H1 (cell line): ENCODE results near the gene THBD. TPM values are rescaled to one million over a fixed set of nuclear protein-coding genes. Genes with fewer than 3 reads are reported as not detected.
A peak's percentile ranks its signal among the peaks of the same experiment; 100 is the strongest.

Experiments used
- CTCF ChIA-PET: fragments of 300-600 bp; sonication (Branson Sonifier 250); formaldehyde crosslinking; loops from one replicate; lab custom pipeline; 2021; ENCODE audit not compliant: partially characterized antibody; lab: Charles Lee
- POLR2A ChIA-PET: fragments of 300-600 bp; sonication (Branson Sonifier 250); formaldehyde crosslinking; loops from one replicate; lab custom pipeline; 2021; ENCODE audit warnings: inconsistent platforms; ENCODE audit not compliant: partially characterized antibody; lab: Charles Lee
- DNase-seq, 2 experiments: peaks; one replicate each; pipeline versions ENCODE4 v3.0.0 to v3.0.0-alpha.2; 2010 to 2022; ENCODE audit warnings: low spot score in 2 of 2, low read depth in 1 of 2, mixed read lengths in 1 of 2
- FAIRE-seq: peaks from 2 replicates; lab custom pipeline; 2011; peaks lifted over from hg19 to GRCh38; lab: Jason Lieb, UNC
- H2AFZ ChIP-seq: 2 replicates; pipeline ENCODE4 v1.8.1; 2012; ENCODE audit warnings: low read length, inconsistent platforms
- H2AK5ac ChIP-seq: 2 replicates; pipeline ENCODE4 v1.6.1; 2013; ENCODE audit warnings: low read depth, low read length
- H2BK120ac ChIP-seq: replicated peaks from 2 replicates; pipeline ENCODE3; 2013; ENCODE audit warnings: low read depth, low read length, inconsistent platforms
- H2BK12ac ChIP-seq: 2 replicates; pipeline ENCODE4 v1.6.1; 2013; ENCODE audit warnings: low read depth, low read length
- H2BK15ac ChIP-seq: 2 replicates; pipeline ENCODE4 v1.6.1; 2013; ENCODE audit warnings: low read length
- H2BK20ac ChIP-seq: 2 replicates; pipeline ENCODE4 v1.6.1; 2013; ENCODE audit warnings: low read length
- H2BK5ac ChIP-seq: 2 replicates; pipeline ENCODE4 v1.6.1; 2013; ENCODE audit warnings: low read depth, low read length
- H3K14ac ChIP-seq: 2 replicates; pipeline ENCODE4 v1.6.1; 2013; ENCODE audit warnings: inconsistent platforms; ENCODE audit not compliant: insufficient read length
- H3K18ac ChIP-seq: 2 replicates; pipeline ENCODE4 v1.6.1; 2013; ENCODE audit warnings: low read length; ENCODE audit errors: extremely low read depth
- H3K23ac ChIP-seq: 2 replicates; pipeline ENCODE4 v1.6.1; 2013; ENCODE audit warnings: inconsistent platforms; ENCODE audit not compliant: insufficient read length
- H3K23me2 ChIP-seq: 2 replicates; pipeline ENCODE4 v1.6.1; 2013; ENCODE audit warnings: low read depth, low read length
- H3K27ac ChIP-seq: 2 replicates; pipeline ENCODE4 v1.6.1; 2011; ENCODE audit warnings: low read depth, low read length, inconsistent platforms
- H3K27me3 ChIP-seq, 4 experiments: replicated peaks in 1 of 4; 1 replicate in 1 of 4; 2 replicates in 3 of 4; pipeline versions ENCODE4 v1.6.1 to v1.8.1; 2011 to 2013; ENCODE audit warnings: low read length in 3 of 4, mild to moderate bottlenecking in 3 of 4, inconsistent platforms in 2 of 4, mixed read lengths in 2 of 4, moderate library complexity in 1 of 4; ENCODE audit not compliant: control insufficient read depth in 3 of 4, insufficient read depth in 3 of 4; ENCODE audit errors: extremely low read depth in 1 of 4
- H3K36me3 ChIP-seq, 4 experiments: 2 replicates each; pipeline versions ENCODE4 v1.6.1 to v1.8.1; 2011 to 2013; ENCODE audit warnings: mild to moderate bottlenecking in 4 of 4, low read length in 3 of 4, moderate library complexity in 2 of 4, control low read depth in 1 of 4, inconsistent platforms in 1 of 4; ENCODE audit not compliant: insufficient read depth in 4 of 4, control insufficient read depth in 2 of 4
- H3K4ac ChIP-seq: replicated peaks from 2 replicates; pipeline ENCODE3; 2013; ENCODE audit warnings: low read length, low read depth, mixed read lengths, inconsistent platforms; ENCODE audit not compliant: insufficient read length
- H3K4me1 ChIP-seq, 4 experiments: replicated peaks in 1 of 4; 1 replicate in 1 of 4; 2 replicates in 3 of 4; pipeline versions ENCODE4 v1.6.1 to v1.8.1; 2011 to 2013; ENCODE audit warnings: low read length in 3 of 4, inconsistent platforms in 2 of 4, mixed read lengths in 1 of 4; ENCODE audit not compliant: insufficient read depth in 4 of 4, control insufficient read depth in 3 of 4
- H3K4me2 ChIP-seq, 2 experiments: 2 replicates each; pipeline versions ENCODE4 v1.6.1 to v1.8.1; 2011 to 2013; ENCODE audit warnings: low read depth in 2 of 2, low read length in 2 of 2, control low read depth in 1 of 2, inconsistent platforms in 1 of 2, mild to moderate bottlenecking in 1 of 2; ENCODE audit not compliant: insufficient read depth in 1 of 2
- H3K4me3 ChIP-seq, 4 experiments: fragments of 200-600, 300-600 bp in 1 of 4; sonication (generic), shearing (Covaris generic), sonication (Bioruptor Twin) in 1 of 4; 2 replicates each; pipeline versions ENCODE4 v1.5.1 to v1.8.1; 2011 to 2016; ENCODE audit warnings: low read length in 4 of 4, low read depth in 3 of 4, control low read depth in 2 of 4, inconsistent platforms in 2 of 4, mild to moderate bottlenecking in 2 of 4, mixed read lengths in 1 of 4, moderate library complexity in 1 of 4; ENCODE audit not compliant: insufficient read depth in 2 of 4; ENCODE audit errors: extremely low read depth in 1 of 4
- H3K56ac ChIP-seq: replicated peaks from 2 replicates; pipeline ENCODE3; 2013; ENCODE audit warnings: low read depth, mild to moderate bottlenecking, mixed read lengths, low read length, inconsistent platforms; ENCODE audit not compliant: insufficient read length
- H3K79me1 ChIP-seq: 2 replicates; pipeline ENCODE4 v1.6.1; 2013; ENCODE audit warnings: low read depth, low read length, control low read depth
- H3K79me2 ChIP-seq, 2 experiments: 2 replicates each; pipeline versions ENCODE4 v1.6.1 to v1.8.1; 2012 to 2013; ENCODE audit warnings: low read length in 2 of 2, mild to moderate bottlenecking in 2 of 2, inconsistent platforms in 1 of 2; ENCODE audit not compliant: insufficient read depth in 2 of 2, control insufficient read depth in 1 of 2
- H3K9ac ChIP-seq, 4 experiments: replicated peaks in 1 of 4; 1 replicate in 1 of 4; 2 replicates in 3 of 4; pipeline versions ENCODE4 v1.6.1 to v1.8.1; 2011 to 2013; ENCODE audit warnings: low read depth in 3 of 4, low read length in 3 of 4, control low read depth in 2 of 4, mild to moderate bottlenecking in 2 of 4, moderate library complexity in 2 of 4, inconsistent platforms in 1 of 4; ENCODE audit errors: extremely low read depth in 1 of 4
- H3K9me3 ChIP-seq, 2 experiments: 2 replicates each; pipeline versions ENCODE4 v1.6.1 to v1.8.1; 2012 to 2013; ENCODE audit warnings: mild to moderate bottlenecking in 2 of 2, moderate library complexity in 2 of 2, control low read depth in 1 of 2, inconsistent platforms in 1 of 2, low read depth in 1 of 2, low read length in 1 of 2, mixed read lengths in 1 of 2; ENCODE audit not compliant: insufficient read depth in 2 of 2
- H4K20me1 ChIP-seq, 2 experiments: replicated peaks in 1 of 2; 2 replicates each; pipeline versions ENCODE3 to v1.8.1; 2011 to 2013; ENCODE audit warnings: inconsistent platforms in 2 of 2, low read length in 2 of 2, mild to moderate bottlenecking in 1 of 2; ENCODE audit not compliant: insufficient read depth in 2 of 2, control insufficient read depth in 1 of 2
- H4K5ac ChIP-seq: 2 replicates; pipeline ENCODE4 v1.6.1; 2013; ENCODE audit warnings: low read length, low read depth, mixed read lengths, inconsistent platforms; ENCODE audit not compliant: insufficient read length
- H4K8ac ChIP-seq: 2 replicates; pipeline ENCODE4 v1.8.0; 2013; ENCODE audit warnings: mild to moderate bottlenecking, moderate library complexity, low read length, inconsistent platforms; ENCODE audit not compliant: insufficient read depth; ENCODE audit errors: extremely low read depth
- H4K91ac ChIP-seq: replicated peaks from 2 replicates; pipeline ENCODE3; 2013; ENCODE audit warnings: low read length, mixed read lengths, inconsistent platforms; ENCODE audit not compliant: insufficient read length
- BACH1 ChIP-seq: IDR thresholded peaks from 2 replicates; pipeline ENCODE4 v1.6.1; 2012; ENCODE audit warnings: low read length, improper control_type of control experiment
- BCL11A ChIP-seq, 2 experiments: IDR thresholded peaks; one replicate each; pipeline ENCODE4 v1.6.1; 2011; ENCODE audit warnings: low read depth in 2 of 2, low read length in 2 of 2, mild to moderate bottlenecking in 2 of 2
- CBX5 ChIP-seq: fragments of 300-800, 300-1000 bp; sonication (generic); IDR thresholded peaks from 2 replicates; pipeline ENCODE4 v1.7.1; 2016; ENCODE audit warnings: antibody characterized with exemption, low read length, low read depth
- CEBPB ChIP-seq: IDR thresholded peaks from 2 replicates; pipeline ENCODE4 v1.6.1; 2012; ENCODE audit warnings: low read depth, low read length
- EGR1 ChIP-seq: IDR thresholded peaks from 2 replicates; pipeline ENCODE4 v1.6.1; 2011; ENCODE audit warnings: low read depth, low read length, borderline replicate concordance
- GTF2F1 ChIP-seq: IDR thresholded peaks from 2 replicates; pipeline ENCODE4 v1.6.1; 2012; ENCODE audit warnings: low read depth, low read length, improper control_type of control experiment, borderline replicate concordance
- JUN ChIP-seq: IDR thresholded peaks from 2 replicates; pipeline ENCODE4 v1.6.1; 2011; ENCODE audit warnings: low read depth, mild to moderate bottlenecking, improper control_type of control experiment, low read length
- KDM1A ChIP-seq: fragments of 200-600, 300-600 bp; sonication (generic); IDR thresholded peaks from 2 replicates; pipeline ENCODE4 v1.7.1; 2016; ENCODE audit warnings: mild to moderate bottlenecking, low read length, borderline replicate concordance
- POLR2AphosphoS5 ChIP-seq: IDR thresholded peaks from 2 replicates; pipeline ENCODE4 v1.6.1; 2011; ENCODE audit warnings: low read depth, low read length
- SIN3A ChIP-seq, 2 experiments: IDR thresholded peaks in 1 of 2; conservative IDR thresholded peaks in 1 of 2; 2 replicates each; pipeline ENCODE4 v1.6.1; 2011 to 2012; ENCODE audit warnings: low read length in 2 of 2, improper control_type of control experiment in 1 of 2, low read depth in 1 of 2, mild to moderate bottlenecking in 1 of 2
- SP1 ChIP-seq: IDR thresholded peaks from 2 replicates; pipeline ENCODE4 v1.6.1; 2011; ENCODE audit warnings: low read depth, low read length
- TCF12 ChIP-seq: IDR thresholded peaks from 2 replicates; pipeline ENCODE4 v1.6.1; 2011; ENCODE audit warnings: low read depth, mild to moderate bottlenecking, low read length
- USF2 ChIP-seq: IDR thresholded peaks from 2 replicates; pipeline ENCODE4 v1.6.1; 2011; ENCODE audit warnings: low read length, improper control_type of control experiment
- WGBS, 2 experiments: shearing (Covaris generic) in 1 of 2; methylation state at CpG; one replicate each; pipeline versions ENCODE4 v1.1.6 to v1.1.7; 2013 to 2015; ENCODE audit warnings: low lambda C conversion rate in 2 of 2, mixed read lengths in 2 of 2, inconsistent platforms in 1 of 2, low coverage in 1 of 2, missing lambda C conversion rate in 1 of 2; ENCODE audit not compliant: insufficient replicate concordance in 2 of 2, insufficient coverage in 1 of 2, insufficient read length in 1 of 2; ENCODE audit errors: extremely low coverage in 1 of 2, missing lambda C conversion rate in 1 of 2; 5-methylcytosine and 5-hydroxymethylcytosine counted together
- polyA plus RNA-seq, 7 experiments: library from polyadenylated mRNA; depleted of rRNA in 3 of 7; stranded (reverse) in 5 of 7; unstranded in 2 of 7; fragments of >200 nt in 5 of 7; fragments of 200-250 nt in 2 of 7; gene quantifications; 1 replicate in 5 of 7; 2 replicates in 1 of 7; 4 replicates in 1 of 7; pipeline versions ENCODE4 v1.2.1 to v1.2.3, GENCODE V29; 2011 to 2013; ENCODE audit warnings: missing spikeins in 2 of 7, mixed read lengths in 2 of 7
- total RNA-seq: library from RNA; stranded (reverse); fragmentation: NEBNext Ultra II Directional; extraction: Animal tissue kit (Norgen Biotek cat#: 25700); gene quantifications from 2 replicates; pipeline ENCODE4 v1.2.1, GENCODE V29; 2021

Gene THBD
- total and polyA plus RNA-seq, 2 of the 8 experiments (the other 6 are each of a cell fraction or from before 2014, with no cell fraction given) = 0.21 to 0.43 TPM

DNA sequence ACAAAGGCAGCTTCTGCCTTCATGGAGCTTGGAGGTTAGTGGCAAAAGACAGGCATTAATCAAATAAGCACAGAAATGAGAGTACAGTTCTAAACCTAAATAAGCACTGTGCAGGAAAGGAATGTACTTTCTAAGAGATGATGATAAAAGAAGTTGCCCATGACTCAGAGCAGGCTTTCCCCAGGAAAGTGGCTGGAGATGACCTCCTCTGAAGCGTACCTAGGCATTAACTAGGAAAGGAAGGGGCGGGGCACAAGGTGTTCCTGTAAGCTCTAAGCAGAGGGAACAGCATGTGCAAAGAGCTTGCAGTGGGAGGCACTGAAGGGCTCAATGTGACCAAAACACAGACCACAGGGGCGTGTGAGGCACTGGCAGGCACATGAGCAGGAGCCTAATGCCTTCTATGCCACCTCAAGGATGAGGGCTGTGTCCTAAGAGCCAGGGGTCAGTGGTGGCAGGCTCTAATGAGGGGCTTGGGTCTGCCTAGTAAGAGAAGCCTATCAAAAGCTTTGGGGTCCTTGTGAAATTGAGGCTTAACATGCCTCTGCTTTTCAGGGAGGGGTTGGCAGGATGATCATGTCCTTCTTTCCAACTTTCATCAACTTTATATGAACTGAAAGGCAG lies 9.5 kb downstream of the THBD start:
- no peak overlapping the region for H3K4me3 ChIP-seq
- no peaks in the 10 kb centered on the region; a peak in 1 of 8 replicates for H3K36me3 ChIP-seq
- no peak overlapping the region for H3K18ac ChIP-seq
- H3K4me1 ChIP-seq = peaks cover 3 to 18% (median 8%) of the 10 kb centered on the region in 4 experiments; a peak in 6 of 7 replicates
- no peak overlapping the region for H3K23ac ChIP-seq
- H3K79me1 ChIP-seq = no peaks in the 10 kb centered on the region
- H2BK5ac ChIP-seq = no peak overlapping the region
- H2BK120ac ChIP-seq = no peak overlapping the region
- H3K14ac ChIP-seq = no peak overlapping the region
- no peak overlapping the region for H3K56ac ChIP-seq
- no peak overlapping the region for H2AK5ac ChIP-seq
- no peak for FAIRE-seq
- H2BK15ac ChIP-seq = peak overlapping the region; percentile 13; the same call in 1 of the 2 replicates
- no peak overlapping the region for H2BK20ac ChIP-seq
- H3K4ac ChIP-seq = no peak overlapping the region
- H3K23me2 ChIP-seq = peaks cover 4% of the 10 kb centered on the region; the same call in 1 of the 2 replicates
- POLR2A ChIA-PET = no interaction called here
- no peak overlapping the region for H4K5ac ChIP-seq
- H3K27me3 ChIP-seq = peaks cover 15 to 42% (median 33%) of the 10 kb centered on the region in 4 experiments
- no peak overlapping the region for H3K27ac ChIP-seq
- CTCF ChIA-PET = interaction anchor here (1.0 to 1.5 kb wide), 3 partner anchors 9 to 161 kb away, joined by 3 to 6 read pairs (median 4); no protein-coding TSS in a partner anchor
- H3K79me2 ChIP-seq = no peaks in the 10 kb centered on the region
- DNase-seq = no peak
- no peak overlapping the region for H4K91ac ChIP-seq
- no peak overlapping the region for H3K4me2 ChIP-seq
- WGBS, 2 experiments = 78% methylated on average over 3 of the region's 3 CpGs; no CpG with 5 or more reads in 1 of the 2 experiments
- H2AFZ ChIP-seq = no peak overlapping the region
- no peaks in the 10 kb centered on the region for H4K20me1 ChIP-seq
- H2BK12ac ChIP-seq = peak overlapping the region; percentile 19; the same call in 1 of the 2 replicates
- H3K9ac ChIP-seq = no peak overlapping the region
- peaks cover 0 to 5% of the 10 kb centered on the region in 2 experiments; a peak in 1 of 4 replicates for H3K9me3 ChIP-seq
- H4K8ac ChIP-seq = no peak overlapping the region; the same call in 1 of the 2 replicates
- TF ChIP-seq POLR2AphosphoS5 (no peak), BACH1 (no peak), USF2 (no peak), SP1 (no peak), GTF2F1 (no peak), KDM1A (no peak), CEBPB (no peak), CBX5 (no peak), SIN3A (conservative IDR thresholded peaks at IDR 0.05 in 1 of 2, IDR thresholded peaks at IDR 0.05 in 1 of 2; ENCODE audit: low read depth in 1 of 2, low read length in 2 of 2) (no peak), BCL11A (IDR thresholded peaks at IDR 0.05; ENCODE audit: low read depth in 2 of 2, low read length in 2 of 2) (no peak), EGR1 (no peak), TCF12 (no peak), JUN (no peak)
